NT2/D1 (cell line): ENCODE results near the gene ZFP57.

Source experiments
- SUZ12 ChIP-seq: IDR thresholded peaks from 2 replicates; pipeline ENCODE4 v1.6.1; 2011; ENCODE audit not compliant: insufficient read length, insufficient read depth; ENCODE audit errors: extremely low read depth
- YY1 ChIP-seq: IDR thresholded peaks from 2 replicates; pipeline ENCODE4 v1.6.1; 2011; ENCODE audit not compliant: insufficient read length, insufficient read depth
- ZNF274 ChIP-seq: IDR thresholded peaks from 2 replicates; pipeline ENCODE4 v1.6.1; 2011; ENCODE audit warnings: mild to moderate bottlenecking, low read depth, low read length

DNA sequence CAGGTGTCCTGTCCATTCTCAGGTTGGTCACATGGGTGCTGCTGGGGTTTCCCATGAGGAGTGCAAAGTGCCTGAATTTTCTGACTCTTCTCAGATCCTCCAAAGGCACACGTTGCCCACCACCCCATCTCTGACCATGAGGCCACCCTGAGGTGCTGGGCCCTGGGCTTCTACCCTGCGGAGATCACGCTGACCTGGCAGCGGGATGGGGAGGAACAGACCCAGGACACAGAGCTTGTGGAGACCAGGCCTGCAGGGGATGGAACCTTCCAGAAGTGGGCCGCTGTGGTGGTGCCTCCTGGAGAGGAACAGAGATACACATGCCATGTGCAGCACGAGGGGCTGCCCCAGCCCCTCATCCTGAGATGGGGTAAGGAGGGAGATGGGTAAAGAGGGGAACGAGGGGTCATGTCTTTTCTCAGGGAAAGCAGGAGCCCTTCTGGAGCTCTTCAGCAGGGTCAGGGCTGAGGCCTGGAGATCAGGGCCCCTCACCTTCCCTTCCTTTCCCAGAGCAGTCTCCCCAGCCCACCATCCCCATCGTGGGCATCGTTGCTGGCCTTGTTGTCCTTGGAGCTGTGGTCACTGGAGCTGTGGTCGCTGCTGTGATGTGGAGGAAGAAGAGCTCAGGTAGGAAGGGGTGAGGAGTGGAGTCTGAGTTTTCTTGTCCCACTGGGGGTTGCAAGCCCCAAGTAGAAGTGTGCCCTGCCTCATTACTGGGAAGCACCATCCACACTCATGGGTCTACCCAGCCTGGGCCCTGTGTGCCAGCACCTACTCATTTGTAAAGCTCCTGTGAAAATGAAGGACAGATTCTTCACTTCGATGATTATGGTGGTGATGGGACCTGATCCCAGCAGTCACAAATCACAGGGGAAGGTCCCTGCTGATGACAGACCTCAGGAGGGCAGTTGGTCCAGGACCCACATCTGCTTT, 44.3 kb upstream of the ZFP57 start:
- no peak for TF ChIP-seq SUZ12
- no peak for TF ChIP-seq ZNF274
- no peak for TF ChIP-seq YY1
